SW 1271 (cell line): ENCODE measurements around the gene MOV10L1.

Experiments used
- DNase-seq, 2 experiments: peaks; one replicate each; lab custom pipeline; 2025; lab: John Stamatoyannopoulos, UW

Gene MOV10L1

GRCh38 chr22:50058906-50059880 lies 30.6 kb upstream of the MOV10L1 start:
- DNase-seq, result peak in 1 of 2 experiments; percentile 4

GRCh38 chr22:50059881-50060262 lies 29.9 kb upstream of the MOV10L1 start:
- no peak for DNase-seq

- no peak for DNase-seq
Measured at GRCh38 chr22:50060441-50061140, 29.2 kb upstream of the MOV10L1 start.

GRCh38 chr22:50061141-50061823 lies 28.5 kb upstream of the MOV10L1 start:
- no peak for DNase-seq

GRCh38 chr22:50061824-50062355 lies 27.9 kb upstream of the MOV10L1 start:
- no peak for DNase-seq

- no peak for DNase-seq
Measured at GRCh38 chr22:50062509-50063135, 27.2 kb upstream of the MOV10L1 start.

GRCh38 chr22:50063589-50064393 lies 26.0 kb upstream of the MOV10L1 start:
- no peak for DNase-seq

- DNase-seq, result no peak
Measured at GRCh38 chr22:50064453-50064852, 25.4 kb upstream of the MOV10L1 start.

- DNase-seq, result no peak
Measured at GRCh38 chr22:50067244-50067643, 22.6 kb upstream of the MOV10L1 start.

- DNase-seq, result no peak
Measured at GRCh38 chr22:50068096-50068495, 21.7 kb upstream of the MOV10L1 start.

GRCh38 chr22:50070366-50070765 lies 19.4 kb upstream of the MOV10L1 start:
- no peak for DNase-seq

GRCh38 chr22:50071432-50072166 lies 18.2 kb upstream of the MOV10L1 start:
- no peak for DNase-seq

- no peak for DNase-seq
Measured at GRCh38 chr22:50072167-50072555, 17.6 kb upstream of the MOV10L1 start.

- no peak for DNase-seq
Measured at GRCh38 chr22:50072714-50073538, 16.9 kb upstream of the MOV10L1 start.

- no peak for DNase-seq
Measured at GRCh38 chr22:50074056-50074455, 15.8 kb upstream of the MOV10L1 start.

GRCh38 chr22:50074551-50075530 lies 15.0 kb upstream of the MOV10L1 start:
- DNase-seq, result no peak

- no peak for DNase-seq
Measured at GRCh38 chr22:50076646-50077535, 12.9 kb upstream of the MOV10L1 start.
